ENCODE data around the gene IQSEC2. TPM values are rescaled to one million over a fixed set of nuclear protein-coding genes. Genes with fewer than 3 reads are reported as not detected.

IQSEC2 gene
- total and polyA plus RNA-seq, 2 of the 13 experiments (the other 11 are each of a cell fraction or from before 2014, with no cell fraction given) = 0.13 to 0.21 TPM

DNA sequence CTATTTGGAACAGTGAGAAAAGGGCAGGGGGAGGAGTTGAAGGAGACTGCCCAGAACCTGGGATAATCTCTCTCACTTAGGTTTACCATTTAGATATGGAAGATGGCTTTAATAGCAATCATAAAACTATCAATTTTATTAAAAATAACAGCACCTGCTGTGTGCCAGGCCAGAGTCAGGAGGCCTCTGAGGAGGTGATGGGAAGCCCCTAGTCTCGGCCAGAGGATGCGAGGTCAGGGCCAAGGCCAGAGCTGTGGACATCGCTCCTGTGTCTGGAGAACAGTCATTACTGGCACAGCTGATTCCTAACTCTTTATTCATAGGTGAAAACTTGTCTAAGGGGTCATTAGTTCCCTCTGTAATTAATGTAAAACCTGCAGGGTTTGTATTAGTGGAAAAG, 4.2 kb upstream of the IQSEC2 start:
- no TSS peak for BruUV-seq (replicated peaks)
- H3K9me3 ChIP-seq (ENCODE audit: low read length) = no peaks in the 10 kb centered on the region
- intact Hi-C loops (cut with micrococcal nuclease; ENCODE audit: unreplicated experiment) = no loop called here
- FAIRE-seq = no peak
- no peaks in the 10 kb centered on the region for H3K27me3 ChIP-seq (ENCODE audit: control insufficient read depth in 1 of 2, insufficient read depth in 2 of 2, low read length in 2 of 2)
- in situ Hi-C loops (cut with HindIII; ENCODE audit: extremely low pct_ligation_motif_present, low pct_unique_long_range_greater_than_20kb) = no loop called here
- no peaks in the 10 kb centered on the region for H3K79me2 ChIP-seq (ENCODE audit: insufficient read depth, low read length)
- WGBS (ENCODE audit: low lambda C conversion rate) = no CpG with 5 or more reads among the region's 3 CpGs
- no peak overlapping the region for H3K9ac ChIP-seq (ENCODE audit: insufficient read depth, low read depth, low read length)
- no peak overlapping the region for H3K27ac ChIP-seq (ENCODE audit: extremely low read length, insufficient read depth, low read length)
- H3K4me2 ChIP-seq (ENCODE audit: low read depth, low read length) = no peak overlapping the region
- H3K36me3 ChIP-seq (replicated peaks in 1 of 2; ENCODE audit: control insufficient read depth in 1 of 2, insufficient read depth in 2 of 2, low read length in 2 of 2) = no peaks in the 10 kb centered on the region
- H2AFZ ChIP-seq (ENCODE audit: low read length) = no peak overlapping the region
- DNase-seq (ENCODE audit: low spot score) = no peak
- ChIA-PET POLR2A (no interaction called here), CTCF (ENCODE audit: low intra/inter-chr PET ratio, low total read pairs) (no interaction called here)
- H4K20me1 ChIP-seq (ENCODE audit: insufficient read depth, low read length) = no peaks in the 10 kb centered on the region
- H3K4me1 ChIP-seq (ENCODE audit: insufficient read depth, low read length) = peaks cover 10% of the 10 kb centered on the region; the same call in 1 of the 2 replicates
- H3K4me3 ChIP-seq (replicated peaks in 1 of 3; ENCODE audit: insufficient read depth in 1 of 3, low read depth in 2 of 3, low read length in 3 of 3) = no peak overlapping the region
- TF ChIP-seq ATAD3A (CRISPR knock-in tag; IDR thresholded peaks at IDR 0.05) (no peak), RFX3 (CRISPR knock-in tag; IDR thresholded peaks at IDR 0.05) (no peak), SOX13 (IDR thresholded peaks at IDR 0.05) (no peak), SOX13 (CRISPR knock-in tag; conservative IDR thresholded peaks at IDR 0.05 in 1 of 2, IDR thresholded peaks at IDR 0.05 in 1 of 2) (no peak), FOXA1 (IDR thresholded peaks at IDR 0.05) (no peak), FOXA1 (CRISPR knock-in tag; IDR thresholded peaks at IDR 0.05) (no peak)
- no peak for ATAC-seq

DNA sequence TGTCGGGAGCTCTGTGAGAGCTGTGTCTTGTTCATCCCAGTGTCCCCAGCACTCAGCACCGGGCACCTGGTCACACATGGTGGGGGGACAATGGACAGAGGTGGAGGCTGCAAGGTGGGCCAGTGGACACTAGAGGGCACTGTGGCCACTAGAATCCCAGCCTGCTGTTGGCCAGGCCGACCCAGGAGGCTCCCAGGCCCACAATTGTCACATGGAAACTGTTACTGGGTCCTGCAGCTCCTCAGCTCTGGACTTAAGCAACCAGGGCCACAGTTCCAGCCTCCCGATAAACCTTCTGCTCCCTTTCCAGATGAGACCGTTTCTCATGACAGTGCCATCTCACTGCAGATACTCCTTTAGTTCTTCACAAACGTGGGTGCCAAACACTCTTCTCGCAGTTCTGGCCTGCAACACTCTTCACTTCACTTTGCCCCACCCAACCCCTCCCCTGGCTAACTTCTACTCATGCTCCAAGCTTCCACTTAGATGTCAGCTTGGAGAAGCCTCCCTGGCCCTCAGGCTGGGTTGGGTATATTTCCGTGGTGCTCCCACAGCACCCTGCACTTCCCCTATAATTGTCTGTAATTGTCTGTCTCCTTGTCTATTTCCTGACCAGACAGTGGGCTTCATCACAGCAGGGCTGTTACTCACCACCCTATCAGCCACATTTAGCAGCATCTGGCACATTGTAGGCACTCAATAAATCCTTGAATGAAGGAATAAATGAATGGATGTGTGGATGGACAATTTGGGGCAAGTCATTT, 3.5 kb upstream of the IQSEC2 start:
- TF ChIP-seq FOXJ3 (CRISPR knock-in tag; IDR thresholded peaks at IDR 0.05; ENCODE audit: borderline replicate concordance) (no peak), STAG1 (CRISPR knock-in tag; IDR thresholded peaks at IDR 0.05) (peak; percentile 52), PHF8 (CRISPR knock-in tag; IDR thresholded peaks at IDR 0.05) (no peak), RAD21 (CRISPR knock-in tag; IDR thresholded peaks at IDR 0.05) (peak; percentile 42; the same call in 1 of the 2 replicates), HIVEP1 (CRISPR knock-in tag; IDR thresholded peaks at IDR 0.05) (no peak), ZNF749 (CRISPR knock-in tag; IDR thresholded peaks at IDR 0.05; ENCODE audit: borderline replicate concordance) (no peak), IKZF1 (IDR thresholded peaks at IDR 0.05) (no peak)
- TF ChIP-seq, protein P1, sequence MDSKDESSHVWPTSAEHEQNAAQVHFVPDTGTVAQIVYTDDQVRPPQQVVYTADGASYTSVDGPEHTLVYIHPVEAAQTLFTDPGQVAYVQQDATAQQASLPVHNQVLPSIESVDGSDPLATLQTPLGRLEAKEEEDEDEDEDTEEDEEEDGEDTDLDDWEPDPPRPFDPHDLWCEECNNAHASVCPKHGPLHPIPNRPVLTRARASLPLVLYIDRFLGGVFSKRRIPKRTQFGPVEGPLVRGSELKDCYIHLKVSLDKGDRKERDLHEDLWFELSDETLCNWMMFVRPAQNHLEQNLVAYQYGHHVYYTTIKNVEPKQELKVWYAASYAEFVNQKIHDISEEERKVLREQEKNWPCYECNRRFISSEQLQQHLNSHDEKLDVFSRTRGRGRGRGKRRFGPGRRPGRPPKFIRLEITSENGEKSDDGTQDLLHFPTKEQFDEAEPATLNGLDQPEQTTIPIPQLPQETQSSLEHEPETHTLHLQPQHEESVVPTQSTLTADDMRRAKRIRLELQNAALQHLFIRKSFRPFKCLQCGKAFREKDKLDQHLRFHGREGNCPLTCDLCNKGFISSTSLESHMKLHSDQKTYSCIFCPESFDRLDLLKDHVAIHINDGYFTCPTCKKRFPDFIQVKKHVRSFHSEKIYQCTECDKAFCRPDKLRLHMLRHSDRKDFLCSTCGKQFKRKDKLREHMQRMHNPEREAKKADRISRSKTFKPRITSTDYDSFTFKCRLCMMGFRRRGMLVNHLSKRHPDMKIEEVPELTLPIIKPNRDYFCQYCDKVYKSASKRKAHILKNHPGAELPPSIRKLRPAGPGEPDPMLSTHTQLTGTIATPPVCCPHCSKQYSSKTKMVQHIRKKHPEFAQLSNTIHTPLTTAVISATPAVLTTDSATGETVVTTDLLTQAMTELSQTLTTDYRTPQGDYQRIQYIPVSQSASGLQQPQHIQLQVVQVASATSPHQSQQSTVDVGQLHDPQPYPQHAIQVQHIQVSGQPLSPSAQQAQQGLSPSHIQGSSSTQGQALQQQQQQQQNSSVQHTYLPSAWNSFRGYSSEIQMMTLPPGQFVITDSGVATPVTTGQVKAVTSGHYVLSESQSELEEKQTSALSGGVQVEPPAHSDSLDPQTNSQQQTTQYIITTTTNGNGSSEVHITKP (CRISPR knock-in tag; IDR thresholded peaks at IDR 0.05; ENCODE audit: low read depth) = no peak
- TF ChIP-seq, protein P2, sequence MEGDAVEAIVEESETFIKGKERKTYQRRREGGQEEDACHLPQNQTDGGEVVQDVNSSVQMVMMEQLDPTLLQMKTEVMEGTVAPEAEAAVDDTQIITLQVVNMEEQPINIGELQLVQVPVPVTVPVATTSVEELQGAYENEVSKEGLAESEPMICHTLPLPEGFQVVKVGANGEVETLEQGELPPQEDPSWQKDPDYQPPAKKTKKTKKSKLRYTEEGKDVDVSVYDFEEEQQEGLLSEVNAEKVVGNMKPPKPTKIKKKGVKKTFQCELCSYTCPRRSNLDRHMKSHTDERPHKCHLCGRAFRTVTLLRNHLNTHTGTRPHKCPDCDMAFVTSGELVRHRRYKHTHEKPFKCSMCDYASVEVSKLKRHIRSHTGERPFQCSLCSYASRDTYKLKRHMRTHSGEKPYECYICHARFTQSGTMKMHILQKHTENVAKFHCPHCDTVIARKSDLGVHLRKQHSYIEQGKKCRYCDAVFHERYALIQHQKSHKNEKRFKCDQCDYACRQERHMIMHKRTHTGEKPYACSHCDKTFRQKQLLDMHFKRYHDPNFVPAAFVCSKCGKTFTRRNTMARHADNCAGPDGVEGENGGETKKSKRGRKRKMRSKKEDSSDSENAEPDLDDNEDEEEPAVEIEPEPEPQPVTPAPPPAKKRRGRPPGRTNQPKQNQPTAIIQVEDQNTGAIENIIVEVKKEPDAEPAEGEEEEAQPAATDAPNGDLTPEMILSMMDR (CRISPR knock-in tag; IDR thresholded peaks at IDR 0.05) = peak; percentile 80
- peaks cover 10% of the 10 kb centered on the region; the same call in 1 of the 2 replicates for H3K4me1 ChIP-seq (ENCODE audit: insufficient read depth, low read length)
- no peak overlapping the region for H3K4me2 ChIP-seq (ENCODE audit: low read depth, low read length)

More for the DNA sequence above, 3.5 kb upstream of the IQSEC2 start:
- Histone ChIP-seq H3K9me3 (ENCODE audit: low read length) (no peaks in the 10 kb centered on the region), H3K9ac (ENCODE audit: insufficient read depth, low read depth, low read length) (no peak overlapping the region), H3K79me2 (ENCODE audit: insufficient read depth, low read length) (no peaks in the 10 kb centered on the region), H3K36me3 (replicated peaks in 1 of 2; ENCODE audit: control insufficient read depth in 1 of 2, insufficient read depth in 2 of 2, low read length in 2 of 2) (no peaks in the 10 kb centered on the region), H3K27ac (ENCODE audit: extremely low read length, insufficient read depth, low read length) (no peak overlapping the region), H3K4me3 (replicated peaks in 1 of 3; ENCODE audit: insufficient read depth in 1 of 3, low read depth in 2 of 3, low read length in 3 of 3) (no peak overlapping the region), H3K27me3 (ENCODE audit: control insufficient read depth in 1 of 2, insufficient read depth in 2 of 2, low read length in 2 of 2) (no peaks in the 10 kb centered on the region), H4K20me1 (ENCODE audit: insufficient read depth, low read length) (no peaks in the 10 kb centered on the region), H2AFZ (ENCODE audit: low read length) (no peak overlapping the region)
- DNase-seq (ENCODE audit: low spot score) (peak; percentile 16), ATAC-seq (peak; percentile 83), FAIRE-seq (peak; percentile 83)
- POLR2A ChIA-PET = no interaction called here
- WGBS (ENCODE audit: low lambda C conversion rate) = 17% methylated on average over 4 of the region's 8 CpGs
- CTCF ChIA-PET (ENCODE audit: low intra/inter-chr PET ratio, low total read pairs) = no interaction called here
- in situ Hi-C loops (cut with HindIII; ENCODE audit: extremely low pct_ligation_motif_present, low pct_unique_long_range_greater_than_20kb) (no loop called here), intact Hi-C loops (cut with micrococcal nuclease; ENCODE audit: unreplicated experiment) (no loop called here)
- no TSS peak for BruUV-seq (replicated peaks)
